B cell (primary cell): ENCODE data around the gene TMIGD2. TPM values are rescaled to one million over a fixed set of nuclear protein-coding genes. Genes with fewer than 3 reads are reported as not detected.
A peak's percentile ranks its signal among the peaks of the same experiment; 100 is the strongest.

Experiments used
- ATAC-seq: fragments of 200-7000 bp; cut with Tn5 transposase; one replicate; pipeline ENCODE4 v1.10.0; 2021; ENCODE audit warnings: low read depth, mild to moderate bottlenecking, moderate number of reproducible peaks, moderate library complexity
- CTCF ChIA-PET: fragments of 350-600 bp; sonication (Branson Sonifier 250); formaldehyde crosslinking; loops from one replicate; lab custom pipeline; 2021; ENCODE audit warnings: antibody characterized with exemption, inconsistent platforms; lab: Charles Lee
- POLR2A ChIA-PET: fragments of 350-600 bp; sonication (Branson Sonifier 250); formaldehyde crosslinking; loops from one replicate; lab custom pipeline; 2021; ENCODE audit warnings: antibody characterized with exemption; lab: Charles Lee
- DNase-seq: peaks from one replicate; pipeline ENCODE4 v3.0.0; 2013
- H2AFZ ChIP-seq: 2 replicates; pipeline ENCODE4 v1.6.1; 2012; ENCODE audit warnings: mild to moderate bottlenecking, low read depth, low read length; ENCODE audit not compliant: insufficient read depth, poor library complexity, severe bottlenecking
- H3K27ac ChIP-seq, 2 donors: 1 replicate in 1 of 2; 2 replicates in 1 of 2; pipeline ENCODE4 v1.5.1; 2012 to 2013; ENCODE audit warnings: low read length in 2 of 2, mild to moderate bottlenecking in 2 of 2, moderate library complexity in 1 of 2
- H3K27me3 ChIP-seq, 4 experiments: fragments of 200-600 bp in 1 of 4; sonication (generic) in 1 of 4; replicated peaks in 1 of 4; 1 replicate in 2 of 4; 2 replicates in 2 of 4; pipeline versions ENCODE4 v1.6.1 to v1.7.0; 2013 to 2016; ENCODE audit warnings: low read length in 3 of 4, mild to moderate bottlenecking in 2 of 4, mixed read lengths in 1 of 4, moderate library complexity in 1 of 4; ENCODE audit not compliant: insufficient read depth in 4 of 4, control insufficient read depth in 3 of 4; ENCODE audit errors: control extremely low read depth in 1 of 4
- H3K36me3 ChIP-seq, 2 experiments: replicated peaks in 1 of 2; 1 replicate in 1 of 2; 2 replicates in 1 of 2; pipeline versions ENCODE4 v1.6.1 to v1.7.1; 2013; ENCODE audit warnings: low read length in 1 of 2; ENCODE audit not compliant: insufficient read depth in 2 of 2, control insufficient read depth in 1 of 2; ENCODE audit errors: control extremely low read depth in 1 of 2, extremely low read depth in 1 of 2
- H3K4me1 ChIP-seq, 2 donors: fragments of 200-600 bp in 1 of 2; sonication (generic) in 1 of 2; 1 replicate in 1 of 2; 2 replicates in 1 of 2; pipeline versions ENCODE4 v1.5.1 to v1.6.1; 2013 to 2017; ENCODE audit warnings: low read length in 2 of 2; ENCODE audit not compliant: control insufficient read depth in 2 of 2, insufficient read depth in 2 of 2
- H3K4me2 ChIP-seq: replicated peaks from 2 replicates; pipeline ENCODE3; 2012; ENCODE audit warnings: mild to moderate bottlenecking, low read depth, low read length; ENCODE audit not compliant: poor library complexity, severe bottlenecking
- H3K4me3 ChIP-seq, 5 experiments: fragments of 200-600 bp in 1 of 5; sonication (generic) in 1 of 5; 1 replicate in 3 of 5; 2 replicates in 2 of 5; pipeline versions ENCODE4 v1.5.1 to v1.7.0; 2011 to 2016; ENCODE audit warnings: low read length in 4 of 5, mild to moderate bottlenecking in 4 of 5, low read depth in 2 of 5, control low read depth in 1 of 5, moderate library complexity in 1 of 5; ENCODE audit not compliant: insufficient read depth in 1 of 5; ENCODE audit errors: control extremely low read depth in 1 of 5, extremely low read depth in 1 of 5
- H3K79me2 ChIP-seq: fragments of 200-600 bp; sonication (generic); one replicate; pipeline ENCODE4 v1.6.0; 2016; ENCODE audit warnings: low read length; ENCODE audit not compliant: control insufficient read depth, insufficient read depth
- H3K9ac ChIP-seq: fragments of 200-600 bp; sonication (generic); 2 replicates; pipeline ENCODE4 v1.6.1; 2017; ENCODE audit warnings: mild to moderate bottlenecking, low read length, moderate library complexity
- H3K9me3 ChIP-seq, 3 donors: one replicate each; pipeline versions ENCODE4 v1.6.1 to v1.7.1; 2013; ENCODE audit warnings: low read length in 2 of 3; ENCODE audit not compliant: control insufficient read depth in 2 of 3, insufficient read depth in 1 of 3; ENCODE audit errors: control extremely low read depth in 1 of 3
- H4K20me1 ChIP-seq: 2 replicates; pipeline ENCODE4 v1.6.0; 2012; ENCODE audit warnings: mild to moderate bottlenecking, low read length; ENCODE audit not compliant: insufficient read depth, control insufficient read depth, poor library complexity, severe bottlenecking
- H3K27ac Mint-ChIP-seq: one replicate; pipeline ENCODE4 v1.8.0; 2021; ENCODE audit warnings: mixed read lengths
- H3K27me3 Mint-ChIP-seq: one replicate; pipeline ENCODE4 v1.8.0; 2021; ENCODE audit warnings: mixed read lengths
- H3K4me1 Mint-ChIP-seq: one replicate; pipeline ENCODE4 v1.8.0; 2021; ENCODE audit warnings: mixed read lengths
- H3K4me3 Mint-ChIP-seq: one replicate; pipeline ENCODE4 v1.8.0; 2021; ENCODE audit warnings: mixed read lengths
- H3K9me3 Mint-ChIP-seq: one replicate; pipeline ENCODE4 v1.8.0; 2022; ENCODE audit warnings: mixed read lengths; ENCODE audit not compliant: insufficient read depth
- CTCF ChIP-seq: fragments of 200-600 bp; IDR thresholded peaks from one replicate; pipeline ENCODE4 v1.8.0; 2022; ENCODE audit warnings: antibody characterized with exemption, mild to moderate bottlenecking
- EZH2 ChIP-seq: IDR thresholded peaks from 2 replicates; pipeline ENCODE4 v1.6.1; 2012; ENCODE audit warnings: borderline replicate concordance, low read depth, mild to moderate bottlenecking, moderate library complexity, low read length; ENCODE audit not compliant: insufficient read depth, poor library complexity, severe bottlenecking
- WGBS: methylation state at CpG from one replicate; pipeline ENCODE4 v1.1.5; 2013; ENCODE audit warnings: missing lambda C conversion rate; ENCODE audit not compliant: insufficient coverage; 5-methylcytosine and 5-hydroxymethylcytosine counted together
- intact Hi-C: fragments of 100-400 bp; cut with micrococcal nuclease; formaldehyde crosslinking; loops from one replicate; pipeline ENCODE4 v1.10.0; 2022
- polyA plus RNA-seq: library from polyadenylated mRNA; depleted of rRNA; stranded (reverse); fragments of >200 nt; gene quantifications from 2 replicates; pipeline ENCODE4 v1.2.3, GENCODE V29; 2012
- total RNA-seq, 2 donors: library from RNA; stranded (reverse); fragments of 120-200 nt in 1 of 2; gene quantifications; 1 replicate in 1 of 2; 2 replicates in 1 of 2; pipeline versions ENCODE4 v1.2.3 to v1.2.4, GENCODE V29; 2013 to 2022

TMIGD2 gene
- total and polyA plus RNA-seq, 2 donors (not counting 1 experiment from before 2014, with no cell fraction given), result 0.24 TPM; not detected in 1

- Mint-ChIP-seq H3K4me3 (no peak overlapping the region), H3K27ac (no peak overlapping the region), H3K9me3 (no peaks in the 10 kb centered on the region), H3K27me3 (no peaks in the 10 kb centered on the region), H3K4me1 (no peaks in the 10 kb centered on the region)
- ATAC-seq (no peak), DNase-seq (peak; percentile 17)
- Histone ChIP-seq H3K4me2 (no peak overlapping the region), H3K36me3 (peaks cover 0 to 24% of the 10 kb centered on the region in 2 experiments), H3K9ac (no peak overlapping the region), H3K9me3 (peaks cover 0 to 6% (median 0%) of the 10 kb centered on the region in 3 donors), H3K4me3 (no peak overlapping the region), H3K4me1 (no peaks in the 10 kb centered on the region), H3K79me2 (no peaks in the 10 kb centered on the region), H4K20me1 (no peaks in the 10 kb centered on the region), H2AFZ (no peak overlapping the region), H3K27me3 (peaks cover 0 to 2% (median 0%) of the 10 kb centered on the region in 4 experiments), H3K27ac (no peak overlapping the region)
- POLR2A ChIA-PET, result no interaction called here
- intact Hi-C loops, result no loop called here
- WGBS, result 100% methylated on average over 2 of the region's 10 CpGs
- CTCF ChIA-PET, result interaction anchor here (0.6 to 8.1 kb wide), 2 partner anchors 252 to 788 kb away, joined by 3 to 89 read pairs; no protein-coding TSS in a partner anchor
- TF ChIP-seq CTCF (no peak), EZH2 (no peak)
Measured at GRCh38 chr19:4272894-4273293, 29.3 kb downstream of the TMIGD2 start.

- Mint-ChIP-seq H3K27me3 (no peaks in the 10 kb centered on the region), H3K27ac (no peak overlapping the region), H3K4me1 (peaks cover 12% of the 10 kb centered on the region), H3K4me3 (no peak overlapping the region), H3K9me3 (no peaks in the 10 kb centered on the region)
- Histone ChIP-seq H3K79me2 (no peaks in the 10 kb centered on the region), H3K27ac (no peak overlapping the region), H3K4me3 (no peak overlapping the region), H3K27me3 (no peaks in the 10 kb centered on the region), H3K9ac (no peak overlapping the region), H2AFZ (no peak overlapping the region), H3K36me3 (peaks cover 0 to 46% of the 10 kb centered on the region in 2 experiments), H3K4me1 (peaks cover 0 to 11% of the 10 kb centered on the region in 2 donors), H3K4me2 (no peak overlapping the region), H4K20me1 (peaks cover 9% of the 10 kb centered on the region), H3K9me3 (peaks cover 0 to 6% (median 0%) of the 10 kb centered on the region in 3 donors)
- intact Hi-C loops, result no loop called here
- DNase-seq (no peak), ATAC-seq (no peak)
- 89% methylated on average over 9 of the region's 13 CpGs for WGBS
- TF ChIP-seq EZH2 (no peak), CTCF (no peak)
- POLR2A ChIA-PET, result no interaction called here
- CTCF ChIA-PET, result interaction anchor here (0.9 to 8.1 kb wide), 4 partner anchors 8 to 256 kb away, joined by 3 to 89 read pairs (median 20); no protein-coding TSS in a partner anchor
Measured at GRCh38 chr19:4268816-4269430, 33.3 kb downstream of the TMIGD2 start.
